HG03442 (cell line): ENCODE measurements around the gene SUN1.

ENCODE experiments used
- ATAC-seq: cut with Tn5 transposase; IDR thresholded peaks from one replicate; pipeline ENCODE4 v1.9.1; 2021; ENCODE audit warnings: mild to moderate bottlenecking, moderate library complexity; ENCODE audit not compliant: unreplicated experiment

SUN1 gene

DNA sequence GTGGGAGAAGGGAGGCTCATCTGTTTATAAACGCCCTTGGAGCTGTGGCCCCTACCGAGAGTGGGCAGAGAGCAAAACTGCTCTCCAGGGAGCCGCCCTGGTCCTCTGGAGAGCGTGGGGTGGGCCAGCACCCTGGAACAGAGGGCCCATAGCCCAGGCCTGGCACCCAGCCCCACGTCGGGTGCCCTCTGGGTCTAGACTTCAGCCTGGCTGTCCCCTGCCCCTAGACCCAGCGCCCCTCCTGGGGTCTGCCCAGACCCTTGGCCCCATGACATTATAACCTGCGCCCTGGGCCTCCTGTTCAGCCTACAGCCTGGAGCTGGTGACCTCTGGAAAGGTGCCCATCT lies 68.7 kb downstream of the SUN1 start:
- no peak for ATAC-seq

DNA sequence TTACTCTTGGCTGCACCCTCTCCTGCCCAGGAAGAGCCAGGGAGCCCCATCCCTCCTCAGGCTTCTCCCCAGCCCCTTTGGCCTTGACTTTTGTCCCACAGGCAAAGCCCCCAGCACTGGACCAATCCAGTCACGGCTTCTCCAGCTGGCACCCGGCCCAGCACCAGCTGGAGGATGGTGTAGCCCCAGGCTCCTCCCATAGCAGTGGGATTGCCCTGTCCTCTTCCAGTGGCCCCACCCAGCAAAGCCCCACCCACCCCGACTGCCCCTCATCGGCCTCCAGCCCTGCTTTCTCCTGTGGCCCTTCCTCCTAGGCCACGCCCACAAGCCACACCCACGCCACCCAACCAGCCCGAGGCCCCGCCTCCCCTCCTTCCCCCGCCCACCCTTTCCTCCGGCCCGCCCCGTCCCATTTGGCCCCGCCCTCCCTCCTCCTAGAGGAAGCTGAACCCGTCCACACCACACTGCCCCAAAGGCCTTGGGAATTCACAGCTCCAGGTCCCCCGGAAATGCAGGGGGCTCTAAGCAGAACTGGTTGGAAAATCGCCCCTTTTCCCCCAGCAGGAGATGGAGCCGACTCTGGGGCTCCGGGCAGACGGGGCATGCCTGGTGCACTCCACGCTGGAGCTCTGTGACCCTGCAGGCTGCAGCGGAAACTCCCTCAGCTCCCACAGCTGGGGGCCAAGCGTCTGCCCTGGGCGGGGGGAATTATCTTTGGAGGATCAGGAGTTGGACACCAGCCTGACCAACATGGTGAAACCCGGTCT lies 69.3 kb downstream of the SUN1 start:
- no peak for ATAC-seq

DNA sequence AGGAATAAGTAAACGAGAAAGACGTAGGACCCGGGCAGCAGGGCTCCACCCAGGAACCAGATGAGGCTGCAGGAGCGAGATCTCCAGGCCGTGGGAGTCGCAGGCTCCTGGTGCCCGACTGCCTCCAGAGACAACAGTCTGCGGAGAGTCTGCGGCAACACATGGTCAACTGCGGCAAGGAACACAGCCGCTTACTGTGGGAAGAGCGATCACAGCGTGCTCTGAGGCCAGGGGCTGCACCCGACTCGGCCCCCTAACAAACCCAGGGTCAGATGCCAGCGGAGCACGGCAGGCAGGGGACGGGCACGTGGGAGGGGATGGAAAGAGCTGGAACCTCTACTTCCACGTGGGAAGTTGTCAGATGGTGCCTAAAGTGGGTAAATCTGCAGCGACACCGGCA lies 70.7 kb downstream of the SUN1 start:
- ATAC-seq = no peak

DNA sequence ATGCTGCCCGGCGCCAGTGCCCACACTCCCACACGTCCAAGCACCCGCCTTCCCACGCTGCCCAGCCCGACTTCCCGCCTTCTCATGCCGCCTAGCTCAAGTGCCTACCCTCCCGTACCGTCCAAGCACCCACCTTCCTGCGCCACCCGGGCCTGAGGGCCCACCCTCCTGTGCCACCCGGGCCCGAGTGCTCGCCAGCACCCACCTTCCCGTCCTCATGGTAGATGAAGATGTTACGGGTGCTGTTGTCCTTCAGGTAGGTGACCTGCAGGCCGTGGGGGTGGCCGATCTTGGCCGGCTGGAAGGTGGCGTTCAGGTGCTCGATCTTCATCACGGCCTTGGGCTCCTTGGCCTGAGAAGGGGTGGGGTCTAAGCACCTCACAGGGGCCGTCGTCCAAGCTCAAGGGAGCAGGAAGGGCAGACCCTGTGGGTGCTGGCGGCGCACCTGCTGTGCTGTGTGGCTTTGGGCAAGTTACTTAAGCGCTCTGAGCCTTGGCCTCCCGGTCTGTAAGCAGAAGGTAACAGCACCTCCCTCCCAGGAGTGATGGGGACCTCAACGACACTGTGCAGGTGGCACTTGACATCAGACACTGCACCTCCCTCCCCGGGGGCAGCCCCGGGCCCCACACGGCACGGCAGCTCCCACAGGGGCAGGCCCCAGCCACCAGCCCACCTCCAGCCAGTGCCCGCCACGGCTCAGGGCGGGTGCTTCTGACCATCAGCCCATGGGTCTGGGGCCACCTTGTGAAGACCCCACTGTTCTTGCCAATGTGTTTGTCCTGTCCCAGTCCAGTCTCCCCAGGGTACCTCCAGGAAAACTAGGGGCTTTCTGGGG lies 71.9 kb downstream of the SUN1 start:
- no peak for ATAC-seq

GRCh38 chr7:904847-905246 lies 72.6 kb downstream of the SUN1 start:
- ATAC-seq = no peak

DNA sequence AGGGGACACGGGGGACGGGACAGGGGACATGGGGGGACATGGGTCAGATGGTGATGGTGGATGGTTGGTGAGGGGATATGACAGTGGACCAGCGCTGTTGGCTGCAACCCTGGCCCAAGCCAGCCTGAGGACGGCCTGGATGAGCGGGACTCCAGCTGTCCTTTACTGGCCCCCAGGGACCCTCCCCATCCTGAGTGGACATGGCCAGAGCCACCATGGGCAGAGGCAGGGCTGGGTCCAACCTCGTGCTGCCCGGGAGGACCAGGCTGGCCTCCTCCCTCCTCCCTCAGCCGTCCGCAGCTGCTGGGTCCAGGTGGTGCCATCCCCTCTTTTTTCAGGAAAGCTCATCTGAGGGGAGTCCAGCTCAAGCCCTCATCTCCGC lies 74.5 kb downstream of the SUN1 start:
- ATAC-seq = no peak

- ATAC-seq = no peak
These were observed 75.1 kb downstream of the SUN1 start for GRCh38 chr7:907158-907980.

DNA sequence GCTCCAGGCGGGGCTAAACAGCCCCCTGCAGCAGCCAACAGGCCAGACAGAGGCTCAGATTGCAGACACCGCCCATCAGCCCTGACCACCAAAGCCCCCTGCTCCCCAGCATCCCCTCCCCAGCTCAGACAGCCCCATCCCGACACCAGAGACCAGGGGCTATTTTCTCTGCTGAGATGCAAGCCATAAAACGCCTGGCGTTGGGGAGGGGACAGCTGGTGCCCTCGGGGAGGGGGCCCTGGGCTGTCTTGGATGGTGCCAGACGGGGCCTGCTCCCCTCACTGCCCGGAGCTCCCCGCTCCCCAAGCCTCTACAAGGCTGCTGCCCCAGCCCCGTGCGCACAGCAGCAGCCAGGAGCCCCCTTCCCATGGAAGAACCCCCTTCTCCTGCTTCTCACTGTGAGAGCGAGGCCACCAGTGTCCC lies 75.9 kb downstream of the SUN1 start:
- no peak for ATAC-seq

GRCh38 chr7:908591-909357 lies 76.5 kb downstream of the SUN1 start:
- ATAC-seq = peak; percentile 63

DNA sequence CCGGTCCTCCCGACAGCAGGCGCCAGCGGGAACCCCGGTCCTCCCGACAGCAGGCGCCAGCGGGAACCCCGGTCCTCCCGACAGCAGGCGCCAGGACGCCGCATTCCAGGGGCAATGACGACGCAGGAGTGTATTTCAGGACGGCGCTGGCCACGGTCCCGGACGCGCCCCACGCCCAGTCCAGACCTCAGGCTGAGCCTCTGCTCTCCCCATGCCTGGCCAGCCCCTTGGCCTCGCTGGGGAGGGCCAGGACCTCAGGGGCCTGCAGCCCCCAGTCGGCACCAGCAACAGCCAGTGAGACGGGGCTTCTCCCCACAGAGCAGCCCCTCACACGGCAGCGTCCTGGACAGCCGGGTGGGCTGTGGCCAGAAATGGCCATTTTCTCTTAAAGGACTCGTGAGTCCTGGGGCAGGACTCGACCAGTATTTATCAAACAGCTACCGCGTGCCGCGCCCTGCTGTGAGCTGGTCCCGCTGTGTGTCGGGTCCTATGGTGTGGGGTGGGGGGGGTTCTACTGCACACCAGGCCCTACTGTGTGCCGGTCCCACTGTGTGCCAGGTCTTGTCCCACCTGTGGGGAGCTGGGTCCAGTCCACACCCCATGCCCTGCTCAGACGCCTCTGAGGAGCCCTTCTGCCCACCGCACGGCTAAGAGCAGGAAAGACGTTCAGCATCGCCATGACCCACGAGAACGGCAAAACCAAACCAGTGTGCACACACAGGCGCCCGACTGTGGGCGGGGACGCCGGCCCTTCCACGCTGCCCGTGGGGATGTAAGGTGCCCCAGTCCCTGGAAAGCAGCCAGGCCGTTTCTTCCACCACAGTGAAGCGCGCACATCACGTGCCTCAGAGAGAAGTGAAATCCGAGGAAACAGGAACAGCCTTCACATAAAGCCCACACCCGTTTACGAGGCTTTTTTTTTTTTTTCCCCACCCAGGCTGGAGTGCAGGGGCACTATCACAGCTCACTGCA lies 77.4 kb downstream of the SUN1 start:
- ATAC-seq = no peak

DNA sequence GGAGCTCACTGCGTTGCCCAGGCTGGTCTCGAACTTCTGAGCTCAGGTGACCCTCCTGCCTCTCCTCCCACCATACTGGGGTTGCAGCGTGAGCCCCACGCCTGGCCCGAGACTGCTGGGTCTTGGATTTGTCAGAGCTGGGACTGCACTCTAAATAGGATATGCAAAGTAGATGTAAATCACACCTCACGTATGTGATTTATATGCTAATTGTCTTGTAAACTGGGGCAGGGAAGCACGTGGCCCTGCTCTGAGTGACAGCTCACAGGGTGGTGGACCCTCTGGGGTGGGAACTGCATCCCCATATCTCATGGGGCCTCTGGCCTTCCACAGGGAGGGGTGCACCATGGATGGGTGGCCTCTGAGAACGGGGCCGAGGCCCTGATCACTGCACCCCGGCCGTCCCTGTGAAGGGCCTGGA lies 78.2 kb downstream of the SUN1 start:
- no peak for ATAC-seq

GRCh38 chr7:910931-911431 lies 78.7 kb downstream of the SUN1 start:
- ATAC-seq = no peak

DNA sequence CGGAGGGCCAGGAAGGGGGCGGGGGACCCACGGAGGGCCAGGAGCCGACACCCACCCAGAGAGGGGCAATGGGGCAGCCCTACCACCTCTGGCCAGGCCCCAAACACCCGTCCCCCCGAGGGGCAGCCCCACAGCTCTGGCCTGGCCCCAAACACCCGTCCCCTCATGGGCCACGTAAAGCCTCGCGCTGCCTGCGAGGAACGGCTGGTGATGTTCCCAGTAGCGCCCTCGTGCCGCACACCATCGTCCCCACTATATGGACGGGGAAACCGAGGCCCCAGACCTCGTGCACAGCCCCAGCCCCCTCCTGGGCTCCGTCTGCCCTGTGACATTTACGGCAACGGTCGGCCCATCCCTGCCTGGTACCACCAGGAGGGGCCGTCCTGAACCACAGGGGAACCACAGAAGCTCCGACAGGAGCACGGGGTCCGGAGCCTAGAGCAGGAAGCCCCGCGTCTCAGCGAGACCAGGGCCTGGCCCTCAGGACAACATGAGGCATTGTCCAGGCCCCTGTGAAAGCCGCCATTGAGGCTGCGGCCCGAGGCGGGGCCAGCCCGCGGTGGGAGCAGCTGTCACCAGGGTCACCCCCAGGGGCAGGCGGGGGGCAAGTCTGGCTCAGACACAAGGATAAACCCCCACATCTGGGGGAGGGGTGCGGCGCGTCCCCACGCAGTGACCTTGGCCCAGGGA lies 79.7 kb downstream of the SUN1 start:
- no peak for ATAC-seq

DNA sequence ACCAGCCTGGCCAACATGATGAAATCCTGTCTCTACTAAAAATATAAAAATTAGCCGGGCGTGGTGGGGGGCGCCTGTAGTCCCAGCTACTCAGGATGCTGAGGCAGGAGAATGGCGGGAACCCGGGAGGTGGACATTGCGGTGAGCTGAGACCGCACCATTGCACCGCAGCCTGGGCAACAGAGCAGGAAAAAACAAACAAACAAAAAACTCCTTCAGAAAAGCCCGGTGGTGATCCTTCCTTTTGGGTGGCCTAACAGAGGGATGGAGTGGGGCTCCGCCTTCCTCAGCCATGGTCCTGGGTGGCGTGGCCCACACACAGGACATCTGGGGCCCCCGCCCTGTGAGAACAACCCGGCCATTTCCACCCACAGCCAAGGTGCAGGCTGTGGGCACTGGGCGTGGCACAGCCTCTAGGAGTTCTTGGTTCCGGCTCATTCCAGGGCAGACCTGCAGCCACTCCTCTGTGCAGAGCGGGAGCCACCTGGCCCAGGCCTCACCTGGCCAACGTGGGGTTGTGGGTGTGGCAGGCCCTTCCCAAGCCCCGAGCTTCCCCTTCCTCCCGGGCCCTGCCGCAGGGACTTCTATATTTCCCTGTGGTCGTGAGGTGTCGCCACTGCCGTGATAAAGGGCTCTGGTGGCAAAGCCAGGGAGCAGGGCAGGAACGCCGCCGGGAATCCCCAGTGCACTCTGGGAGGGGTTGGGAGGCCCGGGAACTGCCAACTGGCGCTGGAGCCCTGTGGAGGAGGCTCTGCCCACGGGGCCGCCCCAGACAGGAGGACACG lies 81.7 kb downstream of the SUN1 start:
- no peak for ATAC-seq

GRCh38 chr7:914521-915194 lies 82.4 kb downstream of the SUN1 start:
- ATAC-seq = no peak

DNA sequence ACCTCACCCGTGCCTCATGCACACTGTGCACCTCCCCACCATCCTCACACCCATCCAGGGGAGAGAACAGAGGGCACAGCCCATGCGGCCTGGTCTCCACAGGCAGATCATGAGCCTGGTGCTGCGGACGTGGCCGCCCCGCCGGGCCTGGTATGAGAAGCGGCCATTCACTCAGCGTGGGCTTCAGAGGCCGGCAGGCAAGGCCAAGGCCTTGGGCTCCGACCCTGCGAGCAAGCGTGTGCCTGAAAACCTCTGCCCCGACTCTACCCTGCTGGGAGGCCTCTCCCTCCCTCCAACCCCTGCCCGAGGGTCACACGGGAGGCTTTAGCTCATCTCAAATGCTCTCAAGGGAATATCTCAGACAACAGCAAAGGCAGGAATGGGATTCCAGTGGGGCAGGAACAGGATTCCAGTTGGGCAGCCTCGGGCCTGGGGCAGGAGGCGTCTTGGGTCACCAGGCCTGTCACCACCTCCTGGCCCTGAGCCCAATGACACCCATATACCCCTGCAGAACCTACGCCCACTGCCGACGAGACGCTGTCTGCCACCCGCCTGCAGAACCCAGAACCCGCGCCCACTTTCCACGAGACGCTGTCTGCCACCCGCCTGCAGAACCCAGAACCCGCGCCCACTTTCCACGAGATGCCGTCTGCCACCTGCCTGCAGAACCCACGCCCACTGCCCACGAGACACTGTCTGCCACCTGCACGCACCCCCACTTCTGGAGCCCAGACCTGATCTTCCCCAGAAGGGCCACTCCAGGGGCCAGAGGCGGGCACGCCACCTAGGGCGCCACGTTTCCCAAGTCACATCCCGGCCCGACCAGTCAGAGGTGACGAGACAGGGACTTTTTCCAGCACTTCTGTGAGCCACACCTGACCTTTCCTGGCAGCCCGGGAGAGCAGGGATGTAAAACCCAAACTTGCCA lies 83.3 kb downstream of the SUN1 start:
- ATAC-seq = no peak
